Measurements from ENCODE around the gene COL25A1.

Gene COL25A1

DNA sequence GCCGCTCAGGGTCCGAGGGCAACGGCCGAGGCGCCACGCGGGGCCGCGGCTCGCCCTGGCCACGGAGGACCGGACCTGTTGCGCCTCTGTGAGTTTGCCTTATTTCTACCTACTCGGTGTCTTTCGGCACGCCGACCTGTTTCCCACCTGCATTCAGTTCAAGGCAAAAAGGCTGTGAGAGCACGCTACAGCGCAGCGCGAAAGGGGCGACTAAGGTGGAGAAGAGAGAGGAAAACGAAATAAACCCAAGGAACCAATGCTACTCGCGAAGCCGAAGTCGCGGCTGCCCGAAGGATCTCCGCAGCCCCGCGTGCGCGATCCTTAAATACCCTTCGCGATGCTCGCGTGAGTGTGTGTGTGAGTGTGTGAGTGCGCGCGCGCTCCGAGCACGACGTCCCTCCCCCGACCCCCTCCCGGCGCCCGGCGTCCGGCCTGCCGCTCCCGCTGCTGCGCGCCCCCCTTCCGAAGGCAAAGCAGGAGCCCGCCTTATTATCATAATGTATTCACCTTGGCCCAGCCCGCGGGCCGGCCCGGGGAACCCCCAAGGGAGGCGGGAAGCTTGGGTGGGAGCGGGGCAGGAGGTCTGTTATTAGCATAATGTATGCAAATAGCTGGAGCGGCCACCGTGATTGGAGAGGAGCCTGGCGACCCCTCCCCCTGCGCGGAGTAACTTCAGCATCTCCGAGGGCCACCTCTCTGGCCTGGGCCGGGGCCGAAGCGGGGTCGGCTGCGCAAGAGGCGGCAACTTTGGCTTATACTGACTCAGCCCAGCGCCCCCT is at the start of gene COL25A1:
TSS of gene COL25A1 (minus strand) at position 298 of the 779 bp plus-strand sequence.
- no peak for DNase-seq (ENCODE audit: low spot score)

DNA sequence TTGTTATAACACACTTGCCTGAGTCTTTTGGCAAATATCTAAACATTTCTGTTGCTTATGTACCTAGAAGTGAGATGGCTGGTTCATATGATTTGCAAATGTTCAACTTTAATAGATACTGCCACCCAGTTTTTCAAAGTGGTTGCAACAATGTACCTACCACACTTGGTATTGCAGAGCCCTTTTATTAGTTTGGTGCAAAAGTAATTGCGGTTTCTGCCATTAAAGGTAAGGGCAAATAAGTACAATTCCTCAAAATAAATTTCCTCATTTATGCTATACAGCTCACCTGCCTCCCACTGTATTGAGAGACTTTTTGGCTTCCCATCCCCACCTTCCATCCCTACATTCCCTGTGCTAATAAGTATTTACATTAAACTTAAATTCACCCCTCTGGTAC is 47.7 kb upstream of the COL25A1 start:
- DNase-seq (ENCODE audit: low spot score), result no peak

DNA sequence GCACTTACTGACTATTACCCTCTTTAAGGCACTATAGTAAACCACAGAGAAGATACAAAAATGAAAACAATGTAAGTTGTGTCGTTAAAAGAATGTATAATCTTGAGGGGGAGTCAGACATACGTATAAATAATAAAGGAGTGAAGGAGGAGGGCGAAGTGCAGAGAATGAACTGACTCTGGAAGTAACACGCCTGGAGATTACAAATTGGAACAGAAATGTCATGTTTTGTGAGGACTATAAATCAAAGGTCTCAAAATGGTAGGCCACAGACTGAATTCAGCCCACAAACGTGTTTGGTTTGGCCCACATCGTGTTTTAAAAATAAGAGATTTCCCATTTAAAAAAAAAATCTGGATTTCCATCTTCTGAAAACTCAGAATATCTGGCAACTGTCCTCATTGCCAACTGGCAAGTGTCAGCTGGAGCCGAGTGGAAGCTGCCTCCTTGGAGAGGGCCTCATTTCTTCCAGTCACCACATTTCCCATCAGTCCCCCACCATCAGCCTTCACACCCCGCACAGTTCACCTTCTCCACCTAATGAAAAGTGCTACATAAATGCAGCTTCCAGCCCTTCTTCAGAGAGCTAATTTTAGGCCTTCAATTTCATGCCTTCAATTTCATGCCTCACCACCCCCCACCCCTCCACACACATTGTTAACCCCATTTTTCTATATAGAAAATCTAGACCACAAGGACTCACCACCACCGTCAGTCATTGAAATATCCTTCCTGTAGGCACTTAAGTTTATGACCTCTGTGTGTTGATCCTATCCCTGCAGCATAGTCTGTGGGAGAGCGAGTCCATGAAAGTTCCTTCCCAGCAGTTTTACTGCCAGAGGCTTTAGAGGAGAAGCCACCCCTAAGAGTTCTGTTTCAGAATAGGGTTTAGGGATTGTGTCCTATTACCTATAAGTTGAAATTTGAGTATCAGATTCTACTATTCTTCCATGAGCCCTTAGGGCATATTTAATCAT is 32.0 kb upstream of the COL25A1 start:
- DNase-seq (ENCODE audit: low spot score), result no peak

DNA sequence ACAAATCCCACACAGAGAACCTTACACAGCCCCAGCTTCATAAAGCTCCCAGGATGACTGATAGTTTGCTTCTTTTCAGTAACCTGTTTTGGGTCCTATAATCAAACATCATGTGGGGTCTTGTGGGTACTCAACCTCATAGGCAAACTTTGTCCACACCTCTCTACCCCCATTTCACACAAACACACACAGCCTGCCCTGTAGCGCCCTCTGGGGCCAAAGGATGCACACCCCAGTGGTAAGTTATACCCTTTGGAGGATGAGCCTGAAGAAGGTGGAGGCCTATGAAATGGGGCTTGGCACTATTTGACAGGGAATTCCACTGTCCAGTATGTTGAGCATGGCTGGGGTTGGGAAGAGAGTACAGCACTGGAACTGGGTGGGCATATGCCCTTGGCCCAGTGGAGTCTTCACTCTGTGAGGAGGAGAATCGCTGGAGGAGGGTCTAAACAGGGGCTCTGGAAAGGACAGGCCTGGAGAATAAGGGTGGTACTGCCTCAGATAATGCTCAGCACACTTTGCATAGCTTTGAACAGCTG is 30.5 kb upstream of the COL25A1 start:
- no peak for DNase-seq (ENCODE audit: low spot score)

DNA sequence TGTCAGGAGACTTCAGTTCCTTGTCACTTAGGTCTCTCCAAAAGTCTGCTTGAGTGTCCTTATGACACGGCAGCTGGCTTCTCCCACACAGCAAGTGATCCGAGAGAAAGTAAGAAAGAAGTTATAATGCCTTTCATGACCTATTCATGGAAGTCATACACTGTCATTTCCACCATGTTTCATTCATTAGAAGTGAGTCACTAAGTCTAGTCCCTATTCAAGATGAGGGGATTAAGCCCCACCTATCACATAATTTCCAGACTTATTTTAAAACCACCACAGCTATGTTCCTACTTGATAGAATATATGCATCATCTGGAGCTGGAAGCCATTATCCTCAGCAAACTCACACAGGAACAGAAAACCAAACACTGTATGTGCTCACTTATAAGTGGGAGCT is 25.2 kb upstream of the COL25A1 start:
- no peak for DNase-seq (ENCODE audit: low spot score)

DNA sequence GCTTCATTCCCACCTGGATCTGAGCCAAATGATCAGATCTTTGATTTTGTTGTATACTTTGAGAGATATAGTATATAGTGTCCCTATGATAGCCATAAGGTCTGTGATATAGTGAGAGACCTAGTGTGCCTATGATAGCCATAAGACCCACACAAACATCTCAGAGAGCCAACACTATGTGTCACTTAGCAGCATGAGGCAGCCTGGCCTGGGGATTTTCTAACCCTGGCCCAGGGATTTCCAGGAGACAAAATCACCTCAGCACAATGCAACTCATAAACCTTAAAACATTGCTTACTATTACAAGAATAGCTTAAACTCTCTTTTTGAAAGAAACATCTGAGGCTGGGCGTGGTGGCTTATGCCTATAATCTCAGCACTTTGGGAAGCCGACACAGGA is 23.2 kb upstream of the COL25A1 start:
- DNase-seq (ENCODE audit: low spot score), result no peak

DNA sequence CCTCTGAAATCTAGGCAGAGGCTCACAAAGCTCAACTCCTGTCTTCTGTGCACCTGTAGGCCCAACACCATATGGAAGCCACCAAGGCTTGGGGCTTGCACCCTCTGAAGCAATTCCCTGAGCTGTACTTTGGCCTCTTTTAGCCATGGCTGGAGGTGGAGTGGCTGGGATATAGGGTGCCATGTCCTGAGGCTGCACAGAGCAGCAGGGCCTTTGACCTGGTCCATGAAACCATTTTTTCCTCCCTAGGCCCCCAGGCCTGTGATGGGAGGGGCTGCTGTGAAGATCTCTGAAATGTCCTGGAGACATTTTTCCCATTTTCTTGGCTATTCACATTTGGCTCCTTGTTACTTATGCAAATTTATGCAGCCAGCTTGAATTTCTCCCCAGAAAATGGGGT is 20.9 kb upstream of the COL25A1 start:
- no peak for DNase-seq (ENCODE audit: low spot score)

DNA sequence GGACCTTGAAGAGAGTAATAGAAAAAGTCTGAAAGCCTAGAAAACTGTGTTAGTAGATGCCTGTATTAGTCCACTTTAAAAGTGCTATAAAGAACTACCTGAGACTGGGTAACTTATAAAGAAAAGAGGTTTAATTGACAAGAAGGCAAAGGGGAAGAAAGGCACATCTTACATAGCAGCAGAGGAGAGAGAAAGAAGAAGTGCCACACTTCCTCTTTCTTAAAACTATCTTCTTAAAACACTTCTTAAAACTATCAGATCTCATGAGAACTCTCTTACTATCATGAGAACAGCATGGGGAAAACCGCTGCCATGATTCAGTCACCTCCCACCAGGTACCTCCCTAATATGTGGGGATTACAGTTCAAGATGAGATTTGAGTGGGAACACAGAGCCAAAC is 18.8 kb upstream of the COL25A1 start:
- DNase-seq (ENCODE audit: low spot score), result no peak

DNA sequence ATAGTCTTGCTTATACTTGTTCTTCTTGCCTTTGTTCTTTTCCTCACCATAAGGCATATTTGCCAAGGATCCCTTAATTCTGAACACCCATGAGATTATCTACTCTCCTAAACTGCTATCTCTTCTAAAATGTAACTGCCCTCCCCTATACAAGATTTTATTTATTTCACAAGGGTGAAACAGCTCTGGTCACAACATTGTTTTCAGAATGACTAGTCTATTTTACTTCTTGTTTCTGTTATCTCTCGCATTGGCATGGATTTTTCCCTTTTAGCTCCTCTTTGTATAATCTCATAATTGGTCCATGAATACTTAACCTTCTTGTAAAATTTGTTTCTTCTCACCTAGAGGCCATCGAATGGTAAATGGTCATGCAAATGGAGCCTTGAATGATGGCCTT is 17.2 kb upstream of the COL25A1 start:
- no peak for DNase-seq (ENCODE audit: low spot score)

DNA sequence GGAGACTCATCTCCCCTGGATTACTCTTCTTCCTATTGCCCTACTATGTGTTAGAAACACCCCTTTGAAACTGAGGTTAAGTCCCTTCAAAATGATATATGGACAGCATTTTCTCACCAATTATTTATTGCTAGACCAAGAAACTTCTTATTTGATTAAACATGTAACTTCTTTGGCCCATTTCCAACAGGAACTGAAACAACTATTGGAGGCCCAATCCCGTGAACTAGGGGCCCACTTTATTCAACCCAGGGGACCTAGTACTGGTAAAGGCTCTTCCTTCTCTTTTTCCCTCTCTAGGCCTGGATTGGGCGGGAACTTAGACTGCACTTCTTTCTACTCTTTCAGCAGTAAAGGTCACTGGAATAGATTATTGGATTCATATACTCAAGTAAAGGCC is 16.7 kb upstream of the COL25A1 start:
- no peak for DNase-seq (ENCODE audit: low spot score)

DNA sequence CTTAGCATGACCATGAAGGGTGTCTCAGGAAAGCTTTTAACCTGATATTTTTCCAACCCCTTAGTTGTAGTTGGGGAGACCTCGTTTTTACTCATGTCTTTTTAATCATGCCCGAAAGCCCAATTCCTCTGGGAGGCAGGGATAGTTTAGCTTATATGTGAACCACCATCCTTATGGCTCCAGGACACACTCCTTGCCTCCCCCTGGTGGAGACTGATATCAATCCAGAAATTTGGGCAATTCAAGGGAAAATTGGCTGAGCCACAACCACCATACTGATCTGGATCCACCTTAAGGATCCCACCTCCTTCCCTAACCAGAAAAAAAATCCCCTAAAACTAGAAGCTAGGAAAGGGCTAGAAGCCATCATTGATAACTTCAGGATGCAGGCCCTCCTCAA is 13.4 kb upstream of the COL25A1 start:
- no peak for DNase-seq (ENCODE audit: low spot score)

DNA sequence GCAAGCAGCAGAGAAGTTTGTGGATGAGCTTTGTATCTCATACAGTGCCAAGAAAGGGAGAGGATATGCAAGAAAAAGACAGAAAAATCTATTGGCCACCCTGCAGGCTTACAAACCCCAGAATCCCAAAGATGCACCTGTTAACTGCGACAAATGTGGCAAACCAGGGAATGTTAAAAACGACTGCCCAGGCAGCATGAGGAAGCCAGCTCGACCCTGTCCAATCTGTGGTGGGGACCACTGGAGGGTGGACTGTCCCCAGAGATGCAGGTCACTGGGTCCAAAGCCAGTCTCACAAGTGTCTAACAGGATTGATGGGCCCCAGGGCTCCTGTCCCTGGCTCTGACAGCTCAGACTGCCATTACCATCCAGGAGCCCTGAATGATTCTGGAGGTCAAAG is 12.9 kb upstream of the COL25A1 start:
- no peak for DNase-seq (ENCODE audit: low spot score)

DNA sequence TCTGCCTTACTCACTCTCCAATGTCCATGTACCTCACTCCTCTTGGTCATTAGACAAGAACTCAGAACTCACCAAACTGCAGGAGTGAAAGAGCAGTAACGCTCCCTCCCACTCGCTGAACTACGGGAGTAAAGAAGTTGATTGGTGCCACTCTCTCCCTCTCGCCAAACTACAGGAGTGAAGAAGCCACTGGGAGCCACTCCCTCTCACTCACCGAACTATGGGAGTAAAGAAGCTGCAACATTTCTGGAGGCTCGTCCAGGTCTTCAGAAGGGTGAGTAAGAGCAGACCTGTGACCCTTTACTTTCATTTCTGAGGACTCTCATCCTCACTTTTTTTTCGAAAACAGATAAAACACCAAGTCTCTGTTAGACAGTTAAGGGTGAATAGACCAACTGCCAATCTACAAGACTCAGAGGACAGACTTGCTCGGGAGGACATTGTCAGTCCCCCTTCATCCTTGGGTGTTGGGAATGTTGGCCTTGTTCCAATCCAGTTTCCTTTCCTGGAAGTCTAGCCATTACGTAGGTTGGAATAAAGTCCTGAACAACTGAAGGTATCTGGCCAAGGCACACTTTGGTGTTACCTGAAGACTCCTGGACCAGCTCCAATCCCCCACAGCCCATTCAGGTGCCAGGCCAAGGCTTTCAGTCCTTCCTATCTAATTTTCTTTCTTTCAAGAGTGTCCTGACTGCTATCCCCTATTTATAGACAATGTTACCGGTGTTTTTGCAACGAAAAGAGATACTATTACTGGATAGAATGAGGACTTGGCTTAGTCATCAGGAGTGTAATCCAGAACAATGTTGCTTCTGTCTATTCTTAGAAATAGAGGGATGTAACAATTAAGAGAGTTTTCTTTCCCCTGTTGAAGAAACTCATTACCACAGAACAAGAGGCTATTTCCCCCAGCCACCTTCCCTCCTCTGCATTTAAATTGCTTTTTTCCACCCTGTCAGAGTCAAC is 11.0 kb upstream of the COL25A1 start:
- DNase-seq (ENCODE audit: low spot score), result no peak

DNA sequence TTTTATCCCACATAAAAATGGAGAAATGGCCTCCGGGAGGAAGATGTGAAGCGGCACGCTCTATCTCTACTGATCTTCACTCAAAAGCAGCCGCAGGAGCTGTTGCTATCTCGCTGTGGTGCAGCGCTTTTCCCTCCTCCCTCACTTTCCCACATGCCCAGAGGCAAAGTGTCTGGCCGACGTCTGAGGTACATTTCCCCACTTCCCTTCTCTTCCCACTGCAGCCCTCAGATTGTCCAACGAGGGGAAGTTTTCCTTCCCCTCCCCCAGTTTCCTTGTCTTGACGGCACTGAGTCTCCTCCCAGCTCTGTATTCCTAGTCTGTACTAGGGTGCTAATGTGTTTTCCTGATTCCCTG is 660 bp upstream of the COL25A1 start:
- DNase-seq (ENCODE audit: low spot score), result no peak

DNA sequence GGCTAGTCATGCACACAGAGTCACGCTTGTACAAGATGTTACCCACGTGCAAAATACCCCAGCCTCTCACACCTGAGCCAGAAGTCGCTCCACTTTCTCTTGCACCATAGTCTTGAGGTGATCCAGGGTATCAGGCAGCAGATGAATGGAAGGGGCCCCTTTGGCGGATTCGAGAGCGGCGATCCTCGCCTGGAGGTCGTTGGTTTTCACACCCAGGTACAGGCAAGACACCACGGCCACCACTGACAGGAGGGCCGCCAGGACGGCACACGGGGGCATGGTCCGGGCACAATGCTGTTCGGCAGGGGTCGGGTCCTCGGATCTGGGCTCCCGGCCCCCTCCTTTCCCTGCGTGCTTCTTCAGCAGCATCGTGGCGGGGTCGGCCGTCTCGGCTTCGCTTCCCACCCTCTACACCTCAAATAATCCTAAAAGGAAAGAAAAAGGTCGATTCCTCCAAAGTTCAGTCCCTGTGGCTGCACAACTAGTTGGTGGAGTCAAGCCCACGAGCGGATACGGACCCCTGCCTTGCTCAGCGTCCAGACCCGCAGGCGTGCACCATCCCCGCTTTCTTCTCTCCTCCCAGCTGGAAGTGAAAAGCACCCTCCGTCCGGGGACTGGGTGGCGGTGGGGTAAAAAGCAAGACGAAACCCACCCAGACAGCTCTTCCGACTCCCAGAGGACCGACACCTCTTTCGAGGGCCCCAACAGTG is 652 bp downstream of the COL25A1 start:
- no peak for DNase-seq (ENCODE audit: low spot score)

DNA sequence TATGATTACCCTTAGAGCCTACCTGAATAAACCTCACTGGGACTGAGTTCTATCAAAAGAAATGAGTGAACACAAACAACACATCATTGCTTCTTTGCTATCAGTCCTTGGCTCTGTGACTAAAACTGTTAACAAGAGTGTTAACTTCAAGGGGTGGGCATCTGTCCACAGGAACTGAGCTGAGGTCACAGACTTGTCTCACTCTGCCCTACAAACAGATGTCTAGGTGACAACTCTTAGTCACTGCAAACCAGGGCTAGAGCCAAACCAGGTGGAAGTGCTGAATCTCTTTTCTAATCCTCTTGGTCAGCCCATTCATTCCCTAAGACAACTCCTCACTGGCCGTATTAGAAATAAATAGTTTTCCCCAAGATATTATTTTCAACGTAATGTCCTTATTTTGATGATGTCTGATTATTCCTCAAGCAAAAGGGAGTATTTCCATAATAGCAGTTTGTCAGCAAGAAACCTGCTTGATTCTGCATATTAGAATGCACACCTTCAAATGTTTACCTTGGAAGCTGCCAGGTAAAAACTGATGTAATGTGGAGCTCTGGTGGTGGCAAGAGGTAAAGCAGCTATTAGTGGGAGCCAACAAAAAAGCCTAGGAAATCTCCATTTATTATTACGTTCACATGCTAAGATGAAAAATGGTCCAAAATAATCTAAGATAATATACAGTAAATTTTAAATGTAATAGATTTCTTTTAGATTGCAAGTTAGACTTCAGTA is 4.0 kb downstream of the COL25A1 start:
- DNase-seq (ENCODE audit: low spot score), result peak; percentile 28

DNA sequence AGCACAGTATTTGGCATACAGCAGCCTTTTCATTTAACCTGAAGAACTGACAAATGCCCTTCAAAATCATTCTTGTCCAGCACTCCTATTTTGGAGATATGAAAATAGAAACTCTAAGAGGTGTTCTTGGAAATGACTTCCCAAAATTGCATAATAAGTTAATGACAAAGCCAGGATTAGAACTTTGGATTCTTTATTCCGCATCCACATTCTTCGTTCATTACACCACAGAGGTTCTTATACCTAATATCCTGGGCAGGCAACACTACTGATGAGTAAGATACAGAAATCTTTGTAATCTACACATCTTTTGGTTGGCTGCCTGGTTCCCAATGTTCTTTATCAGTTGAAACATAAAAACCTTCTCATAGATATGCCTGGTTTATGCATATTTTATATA is 5.9 kb downstream of the COL25A1 start:
- DNase-seq (ENCODE audit: low spot score), result no peak

DNA sequence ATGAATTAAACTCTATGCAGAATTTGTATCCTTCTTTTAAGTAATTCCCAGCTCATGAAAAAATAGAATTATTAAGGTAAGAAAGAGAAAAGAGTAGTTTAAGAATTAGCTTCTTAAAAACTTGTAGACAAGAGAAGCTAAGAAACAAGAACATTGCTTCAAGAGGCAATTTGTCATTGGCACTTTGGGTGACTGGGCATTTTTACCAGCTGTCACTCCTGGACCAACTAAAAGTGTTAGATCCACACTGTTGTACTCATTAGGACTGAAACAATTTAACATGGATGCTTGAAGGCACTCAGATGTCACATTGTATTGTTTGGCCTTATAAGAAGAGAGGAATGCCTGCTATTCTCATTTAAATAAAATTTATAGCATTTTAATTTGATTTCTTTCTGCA is 7.4 kb downstream of the COL25A1 start:
- DNase-seq (ENCODE audit: low spot score), result no peak

DNA sequence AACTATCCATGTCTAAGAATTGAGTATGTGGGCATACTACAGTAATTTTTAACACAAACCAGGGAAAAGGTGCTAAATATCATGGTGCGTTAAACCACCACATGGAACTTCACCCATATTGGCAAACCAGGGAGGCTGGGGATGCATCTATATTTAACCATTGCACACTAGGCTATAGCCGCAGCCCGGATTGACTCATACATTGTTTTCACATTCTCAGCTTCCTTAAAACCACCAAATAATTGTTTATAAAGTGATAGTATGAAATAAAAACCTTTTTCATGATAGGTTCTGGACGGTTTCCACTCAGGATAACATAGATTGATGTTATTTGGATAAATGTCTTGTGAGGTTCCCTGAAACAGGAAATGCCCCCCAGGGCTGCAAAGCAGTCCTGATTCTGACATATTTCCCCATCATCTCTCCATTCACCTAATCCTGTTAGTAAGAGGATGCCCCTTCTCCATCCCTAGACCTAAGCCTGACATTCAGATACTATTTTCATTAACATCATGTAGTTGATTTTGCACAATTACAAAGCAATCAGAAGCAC is 7.9 kb downstream of the COL25A1 start:
- no peak for DNase-seq (ENCODE audit: low spot score)

DNA sequence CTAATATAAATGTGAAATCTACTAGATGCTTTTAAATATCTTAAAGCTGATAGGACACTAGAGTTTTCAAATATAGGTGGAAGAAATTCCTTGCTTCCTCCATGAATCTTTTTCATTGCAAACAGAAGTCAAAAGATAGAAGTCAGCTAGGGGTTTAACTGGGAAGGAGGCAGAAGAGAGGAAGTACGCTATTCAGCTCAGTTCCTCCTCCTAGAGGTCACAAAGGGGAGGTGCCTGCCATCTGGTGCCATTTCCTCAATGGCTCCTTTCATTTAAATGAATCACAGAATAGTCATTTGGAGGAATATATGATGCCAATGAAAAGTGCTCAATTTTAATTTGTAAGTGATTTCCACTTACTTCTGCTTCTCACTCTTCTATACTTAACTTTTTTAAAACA is 8.5 kb downstream of the COL25A1 start:
- DNase-seq (ENCODE audit: low spot score), result no peak
